Measurements from ENCODE around the gene GJA4. TPM values are rescaled to one million over a fixed set of nuclear protein-coding genes. Genes with fewer than 3 reads are reported as not detected.
A peak's percentile ranks its signal among the peaks of the same experiment; 100 is the strongest.

GJA4 gene
- total RNA-seq, 3 donors from 2014 or later (not counting 1 experiment from before 2014, with no cell fraction given) = not detected

GRCh38 chr1:34833711-34834110, 40.9 kb downstream of the GJA4 start:
- no peak overlapping the region for H3K27ac Mint-ChIP-seq
- ATAC-seq (no peak), DNase-seq (no peak)
- no peak for TF ChIP-seq CTCF (IDR thresholded peaks at IDR 0.05)
- no peaks in the 10 kb centered on the region for H3K36me3 Mint-ChIP-seq
- Histone ChIP-seq H3K4me1 (ENCODE audit: control insufficient read depth, insufficient read depth, low read length) (no peaks in the 10 kb centered on the region), H3K27ac (ENCODE audit: low read length) (no peak overlapping the region), H3K27me3 (ENCODE audit: control insufficient read depth, insufficient read depth, low read length) (no peaks in the 10 kb centered on the region), H3K9me3 (ENCODE audit: control insufficient read depth, insufficient read depth, low read length) (no peaks in the 10 kb centered on the region), H3K4me3 (ENCODE audit: low read length) (no peak overlapping the region), H3K36me3 (ENCODE audit: control insufficient read depth, insufficient read depth, low read length) (no peaks in the 10 kb centered on the region)
- no peaks in the 10 kb centered on the region for H3K27me3 Mint-ChIP-seq (ENCODE audit: low read depth in 2 of 2)
- WGBS (ENCODE audit: insufficient coverage) = 100% methylated on average over 1 of the region's 1 CpG
- H3K9me3 Mint-ChIP-seq = no peaks in the 10 kb centered on the region
- intact Hi-C loops (cut with micrococcal nuclease) = no loop called here
- H3K4me3 Mint-ChIP-seq = no peak overlapping the region
- H3K4me1 Mint-ChIP-seq = peaks cover 4 to 6% of the 10 kb centered on the region in 2 donors

DNA sequence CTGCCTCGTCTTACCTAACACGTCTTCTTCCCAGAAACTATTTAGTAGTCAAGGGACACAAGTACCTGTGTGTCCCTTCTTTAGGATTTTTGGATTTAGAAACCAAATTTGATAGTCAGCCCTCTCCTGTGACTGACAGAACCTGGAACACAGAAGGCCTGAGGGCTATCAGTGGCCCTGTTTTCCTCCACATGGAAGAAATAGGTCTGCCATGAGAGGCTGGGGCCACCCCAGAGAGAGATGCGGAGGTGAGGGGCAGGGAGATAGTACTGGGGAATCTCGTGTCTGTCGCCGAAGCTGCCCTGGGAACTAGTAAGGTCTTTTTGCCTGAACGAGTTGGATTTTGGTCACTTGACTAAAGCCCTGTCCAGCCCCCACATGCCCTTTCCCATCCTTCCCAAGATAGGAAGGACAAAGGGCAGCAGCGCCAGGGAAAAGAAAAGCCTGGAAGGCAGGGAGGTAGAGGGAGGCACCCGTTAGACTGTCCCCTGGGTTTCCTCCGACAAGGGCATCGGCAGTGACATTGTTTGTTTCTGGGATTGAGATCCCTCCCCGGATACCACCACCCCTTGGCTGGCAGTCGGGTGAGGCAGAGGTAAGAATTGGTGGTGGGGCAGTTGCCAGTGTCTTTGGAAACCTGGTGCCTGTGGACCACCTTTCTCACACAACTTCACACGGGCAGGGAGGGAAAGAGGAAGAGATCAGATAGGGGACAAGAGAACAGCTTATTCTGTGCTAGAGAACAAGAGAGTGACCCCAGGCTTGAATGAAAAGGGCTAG, 46.9 kb downstream of the GJA4 start:
- H3K27ac Mint-ChIP-seq = no peak overlapping the region
- 93% methylated on average over 10 of the region's 14 CpGs for WGBS (ENCODE audit: insufficient coverage)

DNA sequence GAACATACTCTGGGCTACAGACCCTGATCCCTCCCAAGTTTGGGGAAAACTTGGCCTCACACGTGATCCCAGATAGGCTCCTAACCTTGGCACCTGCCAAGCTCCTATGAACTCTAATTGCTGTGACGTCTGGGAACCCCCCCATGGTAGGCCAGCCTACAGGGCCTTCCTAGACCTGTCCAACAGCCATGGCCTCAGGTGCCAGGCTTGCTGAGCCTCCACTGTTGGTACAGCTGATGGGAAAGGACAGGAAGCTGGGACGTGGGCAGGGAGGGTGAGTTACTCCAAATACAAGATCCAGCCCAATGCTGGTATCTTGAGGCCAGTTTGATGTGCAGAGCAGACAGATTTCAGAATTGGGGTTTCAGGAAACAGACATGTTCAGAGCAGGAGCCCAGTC, 47.6 kb downstream of the GJA4 start:
- Mint-ChIP-seq H3K4me3 (no peak overlapping the region), H3K27ac (no peak overlapping the region), H3K36me3 (no peaks in the 10 kb centered on the region), H3K4me1 (peaks cover 21 to 39% of the 10 kb centered on the region in 2 donors), H3K27me3 (ENCODE audit: low read depth in 2 of 2) (no peaks in the 10 kb centered on the region), H3K9me3 (no peaks in the 10 kb centered on the region)
- WGBS (ENCODE audit: insufficient coverage) = 86% methylated on average over 3 of the region's 3 CpGs
- intact Hi-C loops (cut with micrococcal nuclease) = no loop called here
- no peak for ATAC-seq
- no peak overlapping the region for H3K27ac ChIP-seq (ENCODE audit: low read length)
- DNase-seq = no peak
- H3K4me1 ChIP-seq (ENCODE audit: control insufficient read depth, insufficient read depth, low read length) = peaks cover 15% of the 10 kb centered on the region
- no peaks in the 10 kb centered on the region for H3K36me3 ChIP-seq (ENCODE audit: control insufficient read depth, insufficient read depth, low read length)
- no peak for TF ChIP-seq CTCF (IDR thresholded peaks at IDR 0.05)
- no peaks in the 10 kb centered on the region for H3K27me3 ChIP-seq (ENCODE audit: control insufficient read depth, insufficient read depth, low read length)
- no peak overlapping the region for H3K4me3 ChIP-seq (ENCODE audit: low read length)
- no peaks in the 10 kb centered on the region for H3K9me3 ChIP-seq (ENCODE audit: control insufficient read depth, insufficient read depth, low read length)

More for the DNA sequence above, 46.9 kb downstream of the GJA4 start:
- no peaks in the 10 kb centered on the region for H3K9me3 Mint-ChIP-seq
- peaks cover 21 to 39% of the 10 kb centered on the region in 2 donors for H3K4me1 Mint-ChIP-seq
- H3K4me3 Mint-ChIP-seq = no peak overlapping the region
- H3K27me3 Mint-ChIP-seq (ENCODE audit: low read depth in 2 of 2) = no peaks in the 10 kb centered on the region
- Histone ChIP-seq H3K4me3 (ENCODE audit: low read length) (no peak overlapping the region), H3K27ac (ENCODE audit: low read length) (no peak overlapping the region), H3K4me1 (ENCODE audit: control insufficient read depth, insufficient read depth, low read length) (peaks cover 15% of the 10 kb centered on the region), H3K9me3 (ENCODE audit: control insufficient read depth, insufficient read depth, low read length) (no peaks in the 10 kb centered on the region), H3K27me3 (ENCODE audit: control insufficient read depth, insufficient read depth, low read length) (no peaks in the 10 kb centered on the region), H3K36me3 (ENCODE audit: control insufficient read depth, insufficient read depth, low read length) (no peaks in the 10 kb centered on the region)
- no peak for TF ChIP-seq CTCF (IDR thresholded peaks at IDR 0.05)
- H3K36me3 Mint-ChIP-seq = no peaks in the 10 kb centered on the region
- ATAC-seq = no peak
- intact Hi-C loops (cut with micrococcal nuclease) = no loop called here
- DNase-seq = no peak

DNA sequence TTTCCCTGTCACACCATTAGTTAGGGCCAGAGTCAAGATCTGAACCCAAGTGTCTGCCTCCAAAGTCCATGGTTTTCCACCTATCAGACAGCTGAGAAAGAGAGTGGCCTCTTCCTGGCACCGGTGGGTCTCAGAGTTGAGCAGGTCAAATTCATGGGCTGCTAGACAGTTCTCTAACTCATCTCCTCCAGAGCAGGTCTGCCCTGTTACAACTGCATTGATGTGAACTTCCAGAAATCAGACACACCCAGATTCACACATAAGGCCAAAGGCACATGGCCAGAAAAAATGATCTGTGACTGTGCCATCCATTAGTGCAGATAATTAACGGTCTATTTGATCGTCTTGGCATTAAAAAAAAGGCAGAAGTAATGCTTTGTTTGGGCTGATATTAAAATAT, 49.3 kb downstream of the GJA4 start:
- Histone ChIP-seq H3K4me1 (ENCODE audit: control insufficient read depth, insufficient read depth, low read length) (peaks cover 15% of the 10 kb centered on the region), H3K27ac (ENCODE audit: low read length) (no peak overlapping the region), H3K36me3 (ENCODE audit: control insufficient read depth, insufficient read depth, low read length) (no peaks in the 10 kb centered on the region), H3K27me3 (ENCODE audit: control insufficient read depth, insufficient read depth, low read length) (no peaks in the 10 kb centered on the region), H3K4me3 (ENCODE audit: low read length) (no peak overlapping the region), H3K9me3 (ENCODE audit: control insufficient read depth, insufficient read depth, low read length) (no peaks in the 10 kb centered on the region)
- ATAC-seq (no peak), DNase-seq (no peak)
- TF ChIP-seq CTCF (IDR thresholded peaks at IDR 0.05) = no peak
- H3K4me1 Mint-ChIP-seq = peaks cover 21 to 39% of the 10 kb centered on the region in 2 donors
- H3K27me3 Mint-ChIP-seq (ENCODE audit: low read depth in 2 of 2) = no peaks in the 10 kb centered on the region
- H3K4me3 Mint-ChIP-seq = no peak overlapping the region
- no peaks in the 10 kb centered on the region for H3K36me3 Mint-ChIP-seq
- 64% methylated on average over 3 of the region's 3 CpGs for WGBS (ENCODE audit: insufficient coverage)
- intact Hi-C loops (cut with micrococcal nuclease) = no loop called here
- H3K27ac Mint-ChIP-seq = peak overlapping the region in 1 of 2 donors; percentile 13
- H3K9me3 Mint-ChIP-seq = no peaks in the 10 kb centered on the region
